Inflammatory macrophage (primary cell): ENCODE measurements around the gene RET.

Experiments used
- DNase-seq, 2 donors: peaks; one replicate each; pipeline ENCODE4 v3.0.0-alpha.2; 2020 to 2022

RET gene

GRCh38 chr10:43044961-43045621 is 31.8 kb upstream of the RET start:
- no peak for DNase-seq

- DNase-seq: no peak
Measured at GRCh38 chr10:43045631-43046287, 31.1 kb upstream of the RET start.

- DNase-seq: no peak
Measured at GRCh38 chr10:43046288-43046991, 30.4 kb upstream of the RET start.

GRCh38 chr10:43047288-43047970 is 29.4 kb upstream of the RET start:
- DNase-seq: no peak

- DNase-seq: no peak
Measured at GRCh38 chr10:43048301-43049051, 28.4 kb upstream of the RET start.

GRCh38 chr10:43049081-43049551 is 27.8 kb upstream of the RET start:
- no peak for DNase-seq

GRCh38 chr10:43050011-43050410 is 26.9 kb upstream of the RET start:
- DNase-seq: no peak

GRCh38 chr10:43053825-43054224 is 23.0 kb upstream of the RET start:
- DNase-seq: no peak

- no peak for DNase-seq
Measured at GRCh38 chr10:43054593-43054992, 22.3 kb upstream of the RET start.

GRCh38 chr10:43055217-43055616 is 21.7 kb upstream of the RET start:
- DNase-seq: no peak

GRCh38 chr10:43055991-43056567 is 20.8 kb upstream of the RET start:
- no peak for DNase-seq

GRCh38 chr10:43056568-43057011 is 20.3 kb upstream of the RET start:
- DNase-seq: no peak

- no peak for DNase-seq
Measured at GRCh38 chr10:43057231-43057711, 19.6 kb upstream of the RET start.

GRCh38 chr10:43057831-43058340 is 19.0 kb upstream of the RET start:
- DNase-seq: no peak

- no peak for DNase-seq
Measured at GRCh38 chr10:43058716-43059335, 18.0 kb upstream of the RET start.

GRCh38 chr10:43059336-43059720 is 17.5 kb upstream of the RET start:
- DNase-seq: no peak

GRCh38 chr10:43059828-43060227 is 17.0 kb upstream of the RET start:
- DNase-seq: no peak

GRCh38 chr10:43060291-43060690 is 16.6 kb upstream of the RET start:
- DNase-seq: no peak

- no peak for DNase-seq
Measured at GRCh38 chr10:43061331-43061730, 15.5 kb upstream of the RET start.

GRCh38 chr10:43061760-43062159 is 15.1 kb upstream of the RET start:
- DNase-seq: no peak
